ENCODE results near the gene PITPNC1.

GRCh38 chr17:67554634-67555033 is 177.6 kb downstream of the PITPNC1 start:
- TF ChIP-seq CTCF (IDR thresholded peaks at IDR 0.05) (no peak), POLR2A (IDR thresholded peaks at IDR 0.05) (no peak)

All from uterus (tissue), 2 donors.